Measurements from ENCODE around the gene SYTL4.

SYTL4 gene

GRCh38 chrX:100695991-100696390 is 35.9 kb downstream of the SYTL4 start:
- DNase-seq (ENCODE audit: low read depth in 2 of 2, low spot score in 1 of 2), result no peak

- no peak for DNase-seq (ENCODE audit: low read depth in 2 of 2, low spot score in 1 of 2)
Observed at GRCh38 chrX:100695302-100695701, 36.6 kb downstream of the SYTL4 start.

GRCh38 chrX:100687546-100687945 is 44.4 kb downstream of the SYTL4 start:
- DNase-seq (ENCODE audit: low read depth in 2 of 2, low spot score in 1 of 2), result no peak

- DNase-seq (ENCODE audit: low read depth in 2 of 2, low spot score in 1 of 2), result no peak
Observed at GRCh38 chrX:100687128-100687527, 44.8 kb downstream of the SYTL4 start.

- no peak for DNase-seq (ENCODE audit: low read depth in 2 of 2, low spot score in 1 of 2)
Observed at GRCh38 chrX:100685997-100686305, 46.0 kb downstream of the SYTL4 start.

- peak in 1 of 2 donors; percentile 20 for DNase-seq (ENCODE audit: low read depth in 2 of 2, low spot score in 1 of 2)
Observed at GRCh38 chrX:100685284-100685996, 46.5 kb downstream of the SYTL4 start.

- no peak for DNase-seq (ENCODE audit: low read depth in 2 of 2, low spot score in 1 of 2)
Observed at GRCh38 chrX:100682939-100683338, 49.0 kb downstream of the SYTL4 start.

- no peak for DNase-seq (ENCODE audit: low read depth in 2 of 2, low spot score in 1 of 2)
Observed at GRCh38 chrX:100681599-100681998, 50.3 kb downstream of the SYTL4 start.

- DNase-seq (ENCODE audit: low read depth in 2 of 2, low spot score in 1 of 2), result no peak
Observed at GRCh38 chrX:100680756-100681155, 51.2 kb downstream of the SYTL4 start.

- no peak for DNase-seq (ENCODE audit: low read depth in 2 of 2, low spot score in 1 of 2)
Observed at GRCh38 chrX:100677611-100678181, 54.2 kb downstream of the SYTL4 start.

- DNase-seq (ENCODE audit: low read depth in 2 of 2, low spot score in 1 of 2), result no peak
Observed at GRCh38 chrX:100674705-100675104, 57.2 kb downstream of the SYTL4 start.

- no peak for DNase-seq (ENCODE audit: low read depth in 2 of 2, low spot score in 1 of 2)
Observed at GRCh38 chrX:100673397-100673953, 58.4 kb downstream of the SYTL4 start.

- DNase-seq (ENCODE audit: low read depth in 2 of 2, low spot score in 1 of 2), result no peak
Observed at GRCh38 chrX:100672966-100673365, 59.0 kb downstream of the SYTL4 start.

GRCh38 chrX:100663642-100664041 is 68.3 kb downstream of the SYTL4 start:
- no peak for DNase-seq (ENCODE audit: low read depth in 2 of 2, low spot score in 1 of 2)

- no peak for DNase-seq (ENCODE audit: low read depth in 2 of 2, low spot score in 1 of 2)
Observed at GRCh38 chrX:100662796-100663195, 69.1 kb downstream of the SYTL4 start.

- DNase-seq (ENCODE audit: low read depth in 2 of 2, low spot score in 1 of 2), result no peak
Observed at GRCh38 chrX:100662170-100662569, 69.8 kb downstream of the SYTL4 start.

- DNase-seq (ENCODE audit: low read depth in 2 of 2, low spot score in 1 of 2), result no peak
Observed at GRCh38 chrX:100659431-100660137, 72.3 kb downstream of the SYTL4 start.

GRCh38 chrX:100658941-100659381 is 73.0 kb downstream of the SYTL4 start:
- no peak for DNase-seq (ENCODE audit: low read depth in 2 of 2, low spot score in 1 of 2)

- no peak for DNase-seq (ENCODE audit: low read depth in 2 of 2, low spot score in 1 of 2)
Observed at GRCh38 chrX:100654261-100654660, 77.7 kb downstream of the SYTL4 start.

- no peak for DNase-seq (ENCODE audit: low read depth in 2 of 2, low spot score in 1 of 2)
Observed at GRCh38 chrX:100652266-100652665, 79.7 kb downstream of the SYTL4 start.

GRCh38 chrX:100650841-100651240 is 81.1 kb downstream of the SYTL4 start:
- no peak for DNase-seq (ENCODE audit: low read depth in 2 of 2, low spot score in 1 of 2)

Data from stimulated activated CD8-positive, alpha-beta memory T cell treated with anti-CD3 and anti-CD28 coated beads, Interleukin-4, amount 100 ng/mL, for 1 hour (primary cell).